GM06990 (cell line): Measurements from ENCODE around the gene RCHY1.
"Not testable (repeated sequence)": the region's sequence is repeated elsewhere in the genome, so short reads cannot be mapped to it uniquely, and the experiment has no call there.

Experiments used
- DNase-seq: peaks from one replicate; pipeline ENCODE4 v3.0.0-alpha.2; 2011; ENCODE audit not compliant: insufficient read length; ENCODE audit errors: extremely low read depth
- H3K27me3 ChIP-seq: replicated peaks from 2 replicates; pipeline ENCODE4 v1.6.0; 2011; ENCODE audit warnings: low read length; ENCODE audit not compliant: control insufficient read depth, insufficient read depth
- H3K36me3 ChIP-seq: 2 replicates; pipeline ENCODE4 v1.5.1; 2011; ENCODE audit warnings: low read length; ENCODE audit not compliant: control insufficient read depth, insufficient read depth
- H3K4me3 ChIP-seq: replicated peaks from 2 replicates; pipeline ENCODE4 v1.5.1; 2011; ENCODE audit warnings: low read depth, mild to moderate bottlenecking, control low read depth, low read length
- CTCF ChIP-seq: IDR thresholded peaks from 2 replicates; pipeline ENCODE4 v1.5.1; 2011; ENCODE audit warnings: low read length, control low read depth, mild to moderate bottlenecking, inconsistent platforms; ENCODE audit not compliant: insufficient read depth, poor library complexity, severe bottlenecking

The RCHY1 gene

GRCh38 chr4:75531536-75532143 lies 17.4 kb upstream of the RCHY1 start:
- not testable (repeated sequence) for H3K4me3 ChIP-seq, H3K36me3 ChIP-seq, DNase-seq, H3K27me3 ChIP-seq

GRCh38 chr4:75530556-75531322 lies 16.5 kb upstream of the RCHY1 start:
- TF ChIP-seq CTCF, result no peak
- Histone ChIP-seq H3K36me3 (peaks cover 5% of the 10 kb centered on the region), H3K27me3 (no peaks in the 10 kb centered on the region), H3K4me3 (no peak overlapping the region)
- no peak for DNase-seq

- H3K36me3 ChIP-seq, result peaks cover 6% of the 10 kb centered on the region
- no peak for TF ChIP-seq CTCF
- H3K4me3 ChIP-seq, result no peak overlapping the region
- H3K27me3 ChIP-seq, result no peaks in the 10 kb centered on the region
- DNase-seq, result no peak
Measured at GRCh38 chr4:75527482-75527881, 13.3 kb upstream of the RCHY1 start.

- no peak for TF ChIP-seq CTCF
- DNase-seq, result no peak
- Histone ChIP-seq H3K27me3 (no peaks in the 10 kb centered on the region), H3K36me3 (peaks cover 5% of the 10 kb centered on the region), H3K4me3 (no peak overlapping the region)
Measured at GRCh38 chr4:75525910-75526309, 11.7 kb upstream of the RCHY1 start.

GRCh38 chr4:75525086-75525485 lies 10.9 kb upstream of the RCHY1 start:
- peaks cover 5% of the 10 kb centered on the region for H3K36me3 ChIP-seq
- TF ChIP-seq CTCF, result no peak

GRCh38 chr4:75519452-75519851 lies 5.2 kb upstream of the RCHY1 start:
- DNase-seq, H3K4me3 ChIP-seq, H3K27me3 ChIP-seq, H3K36me3 ChIP-seq: not testable (repeated sequence)

More at GRCh38 chr4:75525086-75525485, 10.9 kb upstream of the RCHY1 start:
- H3K27me3 ChIP-seq, result no peaks in the 10 kb centered on the region
- no peak for DNase-seq
- no peak overlapping the region for H3K4me3 ChIP-seq

- Histone ChIP-seq H3K27me3 (no peaks in the 10 kb centered on the region), H3K36me3 (peaks cover 3% of the 10 kb centered on the region), H3K4me3 (no peak overlapping the region)
- no peak for DNase-seq
- no peak for TF ChIP-seq CTCF
Measured at GRCh38 chr4:75516144-75516543, 1.9 kb upstream of the RCHY1 start.
